Gastrocnemius medialis (tissue), 4 donors: Measurements from ENCODE around the gene CIDEC. TPM values are rescaled to one million over a fixed set of nuclear protein-coding genes. Genes with fewer than 3 reads are reported as not detected.

Source experiments
- ATAC-seq, 2 donors: fragments of 150-250 bp; one replicate each; pipeline ENCODE4 v1.9.1; 2016
- DNase-seq, 2 donors: peaks; one replicate each; pipeline ENCODE4 v3.0.0-alpha.2; 2019
- H3K27ac ChIP-seq, 4 donors: fragments of 200-600 bp; sonication (generic); 1 replicate in 1 of 4; 2 replicates in 3 of 4; pipeline ENCODE4 v1.5.1; 2016 to 2018; ENCODE audit warnings: mild to moderate bottlenecking in 2 of 4, moderate library complexity in 1 of 4
- H3K27me3 ChIP-seq, 3 donors: fragments of 200-600 bp; sonication (generic) in 2 of 3; 1 replicate in 1 of 3; 2 replicates in 2 of 3; pipeline versions ENCODE4 v1.5.1 to v1.6.0; 2016 to 2019; ENCODE audit warnings: mild to moderate bottlenecking in 1 of 3, moderate library complexity in 1 of 3
- H3K36me3 ChIP-seq, 2 donors: fragments of 200-600 bp; sonication (generic) in 1 of 2; one replicate each; pipeline ENCODE4 v1.5.1; 2017 to 2018
- H3K4me1 ChIP-seq, 2 donors: fragments of 200-600 bp; sonication (generic) in 1 of 2; one replicate each; pipeline ENCODE4 v1.5.1; 2016 to 2017; ENCODE audit warnings: mild to moderate bottlenecking in 2 of 2
- H3K4me3 ChIP-seq, 4 donors: fragments of 200-600 bp; sonication (generic) in 3 of 4; 1 replicate in 1 of 4; 2 replicates in 3 of 4; pipeline ENCODE4 v1.5.1; 2016 to 2019; ENCODE audit warnings: mild to moderate bottlenecking in 2 of 4
- H3K9me3 ChIP-seq, 3 donors: fragments of 200-600 bp; sonication (generic) in 2 of 3; 1 replicate in 1 of 3; 2 replicates in 2 of 3; pipeline ENCODE4 v1.5.1; 2016 to 2019
- POLR2A ChIP-seq, 2 donors: fragments of 450-650 bp; IDR thresholded peaks; one replicate each; pipeline ENCODE4 v1.6.1; 2017; ENCODE audit warnings: antibody characterized with exemption in 2 of 2, mild to moderate bottlenecking in 2 of 2, moderate library complexity in 2 of 2
- in situ Hi-C, 4 donors: fragments of 200-750 bp; cut with MboI; loops; one replicate each; pipeline versions ENCODE4 v1.15.0 to v1.8.0; 2017; ENCODE audit warnings: low sequenced_read_pairs in 4 of 4
- intact Hi-C: fragments of 100-400 bp; cut with DNase I; formaldehyde crosslinking; loops from one replicate; pipeline ENCODE4 v1.15.1; 2023; ENCODE audit warnings: low total_unique reads
- total RNA-seq, 4 donors: library from RNA; depleted of rRNA; stranded (reverse); fragments of >200 nt; gene quantifications; one replicate each; pipeline versions ENCODE4 v1.1.0 to v1.2.3, GENCODE V29; 2016
- TF ChIP-seq, protein P1 (sequence below), 5 experiments: fragments of 450-650 bp in 3 of 5; fragments of 200-600 bp in 2 of 5; sonication (generic) in 2 of 5; IDR thresholded peaks in 4 of 5; conservative IDR thresholded peaks in 1 of 5; 1 replicate in 4 of 5; 2 replicates in 1 of 5; pipeline ENCODE4 v1.5.1; 2016 to 2019; ENCODE audit warnings: antibody characterized with exemption in 5 of 5, mild to moderate bottlenecking in 3 of 5, moderate library complexity in 3 of 5

Gene CIDEC
- total RNA-seq, 4 donors from 2014 or later, result 1.4 to 13.4 (median 3.5) TPM

DNA sequence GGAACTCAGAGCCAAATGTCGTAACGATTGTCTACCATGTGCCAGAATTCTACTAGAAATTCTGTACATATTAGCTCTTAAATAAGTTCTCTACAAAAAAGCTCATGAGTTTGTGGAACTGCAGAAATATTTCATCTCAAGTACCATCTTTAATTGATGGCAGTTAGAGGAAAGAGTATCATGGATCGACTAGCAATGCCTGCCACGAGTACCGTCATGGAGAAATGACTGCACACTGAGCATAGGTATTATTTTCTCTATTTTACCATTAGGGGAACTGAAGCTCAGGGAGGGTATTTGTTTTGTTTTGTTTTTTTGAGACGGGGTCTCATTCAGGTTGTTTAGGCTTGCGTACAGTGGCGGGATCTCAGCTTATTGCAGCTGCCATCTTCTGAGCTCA is 39.0 kb downstream of the CIDEC start:
- Histone ChIP-seq H3K4me3 (no peak overlapping the region), H3K27ac (no peak overlapping the region), H3K9me3 (no peaks in the 10 kb centered on the region), H3K36me3 (peaks cover 0 to 39% of the 10 kb centered on the region in 2 donors), H3K4me1 (peaks cover 7 to 12% of the 10 kb centered on the region in 2 donors), H3K27me3 (no peaks in the 10 kb centered on the region)
- ATAC-seq (no peak), DNase-seq (no peak)
- in situ Hi-C loops, result loop anchor here in 1 of 4 donors (10.0 kb wide), 1 partner anchor 94 kb away; the partner anchor contains the start of gene CRELD1
- intact Hi-C loops, result no loop called here
- no peak for TF ChIP-seq POLR2A (IDR thresholded peaks at IDR 0.05)
- TF ChIP-seq, protein P1, sequence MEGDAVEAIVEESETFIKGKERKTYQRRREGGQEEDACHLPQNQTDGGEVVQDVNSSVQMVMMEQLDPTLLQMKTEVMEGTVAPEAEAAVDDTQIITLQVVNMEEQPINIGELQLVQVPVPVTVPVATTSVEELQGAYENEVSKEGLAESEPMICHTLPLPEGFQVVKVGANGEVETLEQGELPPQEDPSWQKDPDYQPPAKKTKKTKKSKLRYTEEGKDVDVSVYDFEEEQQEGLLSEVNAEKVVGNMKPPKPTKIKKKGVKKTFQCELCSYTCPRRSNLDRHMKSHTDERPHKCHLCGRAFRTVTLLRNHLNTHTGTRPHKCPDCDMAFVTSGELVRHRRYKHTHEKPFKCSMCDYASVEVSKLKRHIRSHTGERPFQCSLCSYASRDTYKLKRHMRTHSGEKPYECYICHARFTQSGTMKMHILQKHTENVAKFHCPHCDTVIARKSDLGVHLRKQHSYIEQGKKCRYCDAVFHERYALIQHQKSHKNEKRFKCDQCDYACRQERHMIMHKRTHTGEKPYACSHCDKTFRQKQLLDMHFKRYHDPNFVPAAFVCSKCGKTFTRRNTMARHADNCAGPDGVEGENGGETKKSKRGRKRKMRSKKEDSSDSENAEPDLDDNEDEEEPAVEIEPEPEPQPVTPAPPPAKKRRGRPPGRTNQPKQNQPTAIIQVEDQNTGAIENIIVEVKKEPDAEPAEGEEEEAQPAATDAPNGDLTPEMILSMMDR (IDR thresholded peaks at IDR 0.05 in 4 of 5, conservative IDR thresholded peaks at IDR 0.05 in 1 of 5), result no peak

DNA sequence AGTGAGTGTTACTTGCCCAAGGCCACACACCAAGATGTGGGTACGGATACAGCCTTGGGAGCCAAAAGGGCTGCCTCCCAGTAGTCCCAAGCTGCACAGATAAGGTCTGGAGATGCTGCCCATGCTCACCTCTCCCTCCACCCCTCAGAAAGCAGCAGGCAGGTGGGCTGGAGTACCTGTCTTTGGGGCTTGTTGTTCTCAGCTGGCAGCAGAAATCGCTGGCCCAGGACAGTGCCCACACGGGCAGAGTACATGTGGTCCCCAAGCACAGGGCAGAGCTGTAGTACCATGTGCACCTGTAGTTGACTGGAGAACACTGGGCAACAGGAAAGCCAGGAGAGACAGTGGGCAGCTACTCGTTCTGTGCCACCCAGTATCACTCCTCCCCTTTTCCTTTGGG is 41.2 kb downstream of the CIDEC start:
- Histone ChIP-seq H3K4me3 (no peak overlapping the region), H3K27me3 (no peaks in the 10 kb centered on the region), H3K27ac (no peak overlapping the region), H3K9me3 (no peaks in the 10 kb centered on the region), H3K36me3 (peaks cover 0 to 53% of the 10 kb centered on the region in 2 donors), H3K4me1 (peaks cover 7 to 8% of the 10 kb centered on the region in 2 donors)
- DNase-seq (no peak), ATAC-seq (no peak)
- in situ Hi-C loops (no loop called here), intact Hi-C loops (no loop called here)
- TF ChIP-seq, protein P1 (IDR thresholded peaks at IDR 0.05 in 4 of 5, conservative IDR thresholded peaks at IDR 0.05 in 1 of 5), result no peak
- no peak for TF ChIP-seq POLR2A (IDR thresholded peaks at IDR 0.05)

DNA sequence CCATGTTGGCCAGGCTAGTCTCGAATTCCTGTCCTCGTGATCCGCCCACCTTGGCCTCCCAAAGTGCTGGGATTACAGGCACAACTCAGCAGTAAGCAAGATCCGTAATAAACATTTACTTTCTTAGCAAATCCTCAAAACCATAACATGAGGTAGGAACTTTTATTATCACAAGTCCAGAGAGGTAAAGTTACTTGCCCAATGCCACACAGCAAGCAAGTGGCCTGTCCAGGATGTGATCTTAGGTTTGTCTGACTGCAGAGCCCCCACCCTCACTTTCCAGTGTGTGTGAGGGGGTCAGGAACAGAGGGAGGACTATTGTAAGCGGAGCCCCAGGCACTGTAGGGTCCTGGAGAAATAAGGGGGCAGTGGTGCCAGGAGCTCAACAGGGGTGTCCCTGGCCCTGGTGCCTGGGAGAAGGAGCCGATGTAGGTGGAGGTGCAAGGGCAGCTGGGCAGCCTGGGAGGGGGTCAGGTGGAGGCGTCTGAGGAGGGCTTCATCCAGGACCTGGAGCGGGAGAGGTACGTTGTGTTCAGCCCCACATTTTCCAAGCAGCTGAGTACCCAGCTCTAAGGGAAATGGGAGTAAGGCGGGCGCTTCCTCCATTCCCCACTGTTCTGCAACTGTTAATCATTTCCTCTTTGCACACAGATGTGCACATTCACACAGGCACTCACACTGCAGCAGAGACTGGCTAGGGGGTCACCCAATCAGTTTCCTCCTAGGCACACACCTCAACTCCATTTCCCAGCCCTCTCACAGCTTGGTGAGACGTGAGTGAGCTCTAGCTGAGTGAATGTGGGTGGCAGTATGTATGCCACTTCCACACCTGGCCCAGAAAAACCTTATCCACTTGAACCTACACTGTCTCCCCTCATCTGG is 42.1 kb downstream of the CIDEC start:
- ATAC-seq (no peak), DNase-seq (no peak)
- intact Hi-C loops, result no loop called here
- Histone ChIP-seq H3K4me1 (peaks cover 6% of the 10 kb centered on the region in 2 donors), H3K36me3 (peaks cover 0 to 54% of the 10 kb centered on the region in 2 donors), H3K4me3 (no peak overlapping the region), H3K9me3 (no peaks in the 10 kb centered on the region), H3K27ac (no peak overlapping the region), H3K27me3 (no peaks in the 10 kb centered on the region)
- TF ChIP-seq, protein P1 (IDR thresholded peaks at IDR 0.05 in 4 of 5, conservative IDR thresholded peaks at IDR 0.05 in 1 of 5), result no peak
- TF ChIP-seq POLR2A (IDR thresholded peaks at IDR 0.05), result no peak
- in situ Hi-C loops, result no loop called here

DNA sequence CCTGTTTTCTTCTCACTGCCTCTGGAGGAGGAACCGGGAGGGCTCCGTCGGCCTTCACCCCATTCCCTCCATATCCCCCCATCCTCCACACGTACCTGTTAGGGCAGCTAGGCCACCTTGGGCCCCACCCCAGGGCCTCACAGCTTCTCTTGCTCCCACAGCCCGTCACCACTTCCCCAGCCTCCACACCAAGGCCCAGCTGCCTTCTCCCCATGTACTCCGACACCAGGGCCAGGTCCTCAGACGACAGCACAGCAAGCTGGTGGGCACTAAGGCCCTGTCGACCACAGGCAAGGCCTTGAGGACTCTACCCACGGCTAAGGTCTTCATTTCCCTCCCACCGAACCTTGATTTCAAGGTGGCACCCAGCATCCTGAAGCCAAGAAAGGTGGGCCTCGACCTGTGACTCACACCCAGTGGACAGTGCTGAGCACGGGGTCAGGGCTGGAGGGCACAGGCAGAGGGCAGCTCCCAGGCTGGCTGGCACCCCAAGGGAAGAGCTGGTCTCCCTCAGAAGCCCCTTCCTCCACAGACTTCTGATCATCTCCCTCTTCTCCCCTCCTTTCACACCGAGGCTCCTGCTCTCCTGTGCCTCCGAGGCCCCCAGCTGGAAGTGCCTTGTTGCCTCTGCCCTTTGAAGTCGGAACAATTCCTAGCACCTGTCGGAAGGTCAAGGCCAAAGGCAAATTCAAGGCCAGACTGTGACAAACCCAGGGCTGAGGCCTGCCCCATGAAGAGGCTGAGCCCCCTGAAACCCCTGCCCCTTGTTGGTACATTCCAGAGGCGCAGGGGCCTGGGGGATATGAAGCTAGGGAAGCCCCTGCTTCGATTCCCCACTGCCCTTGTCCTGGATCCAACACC is 45.3 kb downstream of the CIDEC start:
- in situ Hi-C loops (no loop called here), intact Hi-C loops (no loop called here)
- Histone ChIP-seq H3K27ac (no peak overlapping the region), H3K9me3 (no peaks in the 10 kb centered on the region), H3K4me3 (no peak overlapping the region), H3K36me3 (peaks cover 0 to 49% of the 10 kb centered on the region in 2 donors), H3K4me1 (no peaks in the 10 kb centered on the region), H3K27me3 (no peaks in the 10 kb centered on the region)
- ATAC-seq (no peak), DNase-seq (no peak)
- no peak for TF ChIP-seq POLR2A (IDR thresholded peaks at IDR 0.05)
- TF ChIP-seq, protein P1 (IDR thresholded peaks at IDR 0.05 in 4 of 5, conservative IDR thresholded peaks at IDR 0.05 in 1 of 5), result no peak
